Left colon (tissue), 2 donors: ENCODE results near the gene INTS3. TPM values are rescaled to one million over a fixed set of nuclear protein-coding genes. Genes with fewer than 3 reads are reported as not detected.
A peak's percentile ranks its signal among the peaks of the same experiment; 100 is the strongest.
"Not testable (repeated sequence)": the region's sequence is repeated elsewhere in the genome, so short reads cannot be mapped to it uniquely, and the experiment has no call there.

Source experiments
- ATAC-seq: fragments of 200-7000 bp; cut with Tn5 transposase; one replicate; pipeline ENCODE4 v1.9.1; 2020; ENCODE audit warnings: mild to moderate bottlenecking, moderate library complexity
- DNase-seq, 2 donors: peaks; one replicate each; pipeline ENCODE4 v3.0.0-alpha.2; 2020
- intact Hi-C, 2 donors: fragments of 100-400 bp; cut with DNase I in 1 of 2; cut with micrococcal nuclease in 1 of 2; formaldehyde crosslinking; loops; one replicate each; pipeline versions ENCODE4 v1.11.2 to v1.14.0; 2022; cut with DNase I, micrococcal nuclease
- total RNA-seq, 2 donors: library from RNA; stranded (reverse); fragmentation: NEBNext Ultra II Directional; extraction: Animal tissue kit (Norgen Biotek cat#: 25700); gene quantifications; one replicate each; pipeline ENCODE4 v1.2.1, GENCODE V29; 2021
- donor health status: DM: no; HTN: no; CAD: no.
- donor health status: DM: yes; HTN: yes; CAD: no.

The INTS3 gene
- total RNA-seq, 2 donors from 2014 or later, result 25.8 to 28.1 TPM

DNA sequence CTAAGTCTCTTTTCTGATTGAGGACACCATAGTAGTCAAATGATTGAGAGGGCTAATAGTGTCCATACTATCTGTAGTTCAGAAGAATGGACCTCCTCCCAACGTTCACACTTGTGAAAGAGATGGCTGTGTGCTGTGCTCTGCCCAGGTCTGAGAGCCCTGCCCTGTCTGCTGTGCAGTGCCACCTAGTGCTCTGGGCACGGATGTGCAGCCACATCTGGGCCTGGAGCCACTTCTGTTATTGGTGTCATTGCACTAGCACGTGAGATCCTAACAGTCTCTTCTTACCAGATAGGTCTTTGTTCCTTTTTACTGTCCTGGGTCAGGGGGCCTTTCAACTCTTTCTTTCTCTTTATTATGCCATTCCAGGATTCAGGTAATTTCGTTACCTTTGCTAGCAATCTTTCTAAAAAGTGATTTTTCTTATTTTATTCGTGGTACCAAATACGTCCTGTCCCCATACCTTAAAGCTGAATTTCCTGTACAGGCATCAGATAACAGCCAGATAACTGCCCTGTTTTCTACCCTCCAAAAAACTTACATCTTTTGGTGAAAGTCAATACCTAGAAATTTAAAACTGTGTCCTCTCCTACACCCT is 21.7 kb downstream of the INTS3 start:
- ATAC-seq (peak; percentile 93), DNase-seq (peak; percentile 79 to 86)
- intact Hi-C loops, result loop anchor here in 1 of 2 donors (10.0 kb wide), 1 partner anchor 235 kb away; no protein-coding TSS in a partner anchor

DNA sequence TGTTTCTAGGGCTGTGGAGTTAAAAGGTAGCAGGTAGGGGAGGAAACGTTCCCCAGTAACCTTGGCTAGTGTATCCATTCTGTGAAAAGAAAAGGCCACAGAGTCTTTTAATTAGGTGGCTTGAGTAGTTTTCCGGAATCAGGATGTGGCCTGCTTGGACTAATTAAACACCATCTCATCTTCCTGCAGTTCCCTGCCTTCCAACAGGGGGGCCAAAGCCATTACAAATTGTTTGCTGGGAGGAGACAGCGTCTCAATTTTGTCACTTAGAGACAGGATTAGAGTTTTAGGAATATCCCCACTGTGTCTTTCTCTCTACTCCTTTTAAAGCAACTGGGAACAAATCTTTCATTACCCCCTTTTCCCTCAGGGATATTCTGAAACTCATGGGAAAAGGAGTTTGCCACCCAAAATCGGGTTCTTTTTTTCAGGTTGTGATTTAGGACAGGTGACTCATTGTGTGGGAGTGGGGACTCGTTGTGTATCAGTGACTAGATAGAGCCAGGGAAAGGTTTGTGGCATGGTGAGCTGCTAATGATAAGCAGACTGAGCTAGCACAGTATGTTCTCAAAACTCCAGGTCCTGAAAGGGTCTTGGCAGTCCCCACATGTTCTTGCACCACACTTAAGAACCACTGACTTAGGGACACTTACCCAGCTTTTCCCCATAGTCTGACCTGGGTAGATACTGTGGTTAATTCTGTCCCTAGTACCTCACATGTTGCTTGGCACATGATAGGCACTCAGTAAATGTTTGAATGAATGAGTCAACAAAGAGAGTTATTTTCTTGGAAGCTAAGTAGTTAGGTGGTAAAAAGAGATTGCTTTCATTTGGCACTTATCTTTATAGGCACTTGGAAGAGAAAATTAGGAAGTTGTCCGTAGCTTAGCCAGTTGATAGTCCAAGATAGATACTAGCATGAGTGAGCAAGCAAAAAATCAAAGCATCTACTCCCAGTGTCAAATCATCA is 22.5 kb downstream of the INTS3 start:
- no peak for DNase-seq
- peak; percentile 90 for ATAC-seq
- intact Hi-C loops, result no loop called here

DNA sequence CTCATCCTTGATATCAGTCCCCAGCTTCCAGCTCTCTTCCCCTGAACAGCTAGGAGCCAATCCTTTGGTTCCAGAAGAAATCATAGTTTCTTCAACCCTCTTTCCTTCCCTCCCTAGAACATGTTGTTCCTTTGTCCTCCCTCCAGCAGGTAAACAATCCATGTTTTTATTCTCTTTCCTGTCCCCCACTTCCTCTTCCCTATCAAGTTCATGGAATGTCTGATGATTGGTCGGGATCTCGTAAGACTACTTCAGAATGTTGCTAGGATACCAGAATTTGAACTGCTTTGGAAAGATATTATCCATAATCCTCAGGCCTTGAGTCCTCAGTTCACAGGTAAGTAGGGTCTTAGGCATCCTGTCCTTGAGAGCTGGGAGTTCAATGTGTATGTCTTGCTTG is 24.2 kb downstream of the INTS3 start:
- DNase-seq (no peak), ATAC-seq (no peak)
- intact Hi-C loops, result no loop called here

DNA sequence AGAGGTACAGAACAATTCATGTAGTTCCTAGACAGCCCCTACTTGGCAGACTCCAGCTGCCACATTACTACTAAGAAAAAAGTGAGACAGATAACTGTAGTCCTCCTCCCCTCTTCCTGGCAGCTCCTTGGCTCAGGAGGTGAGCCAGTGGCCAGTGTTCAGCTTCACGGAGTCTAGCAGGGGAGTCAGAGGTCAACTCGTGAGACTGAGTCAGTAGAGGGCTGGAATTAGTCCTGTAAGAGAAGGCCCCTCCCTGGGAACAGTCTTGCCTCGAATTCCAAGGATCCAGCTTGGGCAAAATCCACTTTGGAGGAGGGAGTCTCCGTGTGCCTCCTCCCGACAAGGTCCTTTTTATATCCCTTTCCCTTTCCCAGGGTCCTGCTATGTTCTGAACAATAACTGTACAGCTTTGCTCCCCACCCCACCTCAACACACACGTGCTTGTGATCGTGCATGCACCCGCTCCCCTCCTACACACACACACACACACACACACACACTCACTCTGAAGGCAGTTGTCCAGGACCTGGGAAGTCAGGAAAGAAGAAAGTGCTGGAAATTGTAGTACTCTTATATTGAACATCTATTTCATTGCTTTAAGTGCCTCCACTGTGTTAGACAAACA is 24.8 kb downstream of the INTS3 start:
- DNase-seq, result peak in 1 of 2 donors; percentile 38
- no peak for ATAC-seq
- intact Hi-C loops, result no loop called here

DNA sequence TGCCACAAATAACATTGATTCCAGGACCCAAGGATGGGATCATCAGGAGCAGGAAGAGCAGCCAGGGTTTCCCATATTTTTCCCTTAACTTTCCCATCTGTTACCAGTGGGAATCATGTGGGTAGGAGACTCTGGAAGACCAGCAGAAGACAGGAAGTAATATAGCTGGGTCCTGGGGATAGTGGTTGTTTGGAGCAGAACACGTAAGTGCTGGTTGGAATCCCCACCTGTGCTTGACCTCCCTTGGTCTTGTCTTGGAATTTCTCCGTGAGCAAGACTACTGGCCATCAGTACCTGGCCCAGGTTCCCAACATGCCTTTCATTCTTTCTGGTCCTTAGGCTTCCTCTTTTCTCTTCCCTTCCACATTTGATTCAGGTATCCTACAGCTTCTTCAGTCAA is 26.4 kb downstream of the INTS3 start:
- intact Hi-C loops, result no loop called here
- DNase-seq (no peak), ATAC-seq (no peak)

DNA sequence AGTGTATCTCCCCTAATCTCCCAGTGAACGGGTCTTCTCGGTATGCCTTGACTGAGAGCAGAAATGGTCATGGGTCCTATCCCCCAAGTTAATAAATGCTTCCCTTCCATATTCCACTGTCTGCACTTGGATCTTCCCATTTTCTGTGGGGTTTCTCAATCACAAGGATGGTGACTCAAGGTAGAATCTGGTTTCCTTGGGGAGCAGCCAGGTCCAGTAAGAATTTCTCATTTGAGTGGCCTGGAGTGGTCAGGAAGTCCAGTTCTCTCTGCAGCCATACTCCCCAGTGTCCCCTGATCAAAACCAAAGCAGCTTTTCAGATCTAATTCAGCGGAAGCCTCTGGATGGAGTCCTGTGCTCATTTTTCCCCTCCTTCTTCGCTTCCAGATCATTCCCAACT is 32.6 kb downstream of the INTS3 start:
- ATAC-seq (no peak), DNase-seq (no peak)
- intact Hi-C loops, result no loop called here

DNA sequence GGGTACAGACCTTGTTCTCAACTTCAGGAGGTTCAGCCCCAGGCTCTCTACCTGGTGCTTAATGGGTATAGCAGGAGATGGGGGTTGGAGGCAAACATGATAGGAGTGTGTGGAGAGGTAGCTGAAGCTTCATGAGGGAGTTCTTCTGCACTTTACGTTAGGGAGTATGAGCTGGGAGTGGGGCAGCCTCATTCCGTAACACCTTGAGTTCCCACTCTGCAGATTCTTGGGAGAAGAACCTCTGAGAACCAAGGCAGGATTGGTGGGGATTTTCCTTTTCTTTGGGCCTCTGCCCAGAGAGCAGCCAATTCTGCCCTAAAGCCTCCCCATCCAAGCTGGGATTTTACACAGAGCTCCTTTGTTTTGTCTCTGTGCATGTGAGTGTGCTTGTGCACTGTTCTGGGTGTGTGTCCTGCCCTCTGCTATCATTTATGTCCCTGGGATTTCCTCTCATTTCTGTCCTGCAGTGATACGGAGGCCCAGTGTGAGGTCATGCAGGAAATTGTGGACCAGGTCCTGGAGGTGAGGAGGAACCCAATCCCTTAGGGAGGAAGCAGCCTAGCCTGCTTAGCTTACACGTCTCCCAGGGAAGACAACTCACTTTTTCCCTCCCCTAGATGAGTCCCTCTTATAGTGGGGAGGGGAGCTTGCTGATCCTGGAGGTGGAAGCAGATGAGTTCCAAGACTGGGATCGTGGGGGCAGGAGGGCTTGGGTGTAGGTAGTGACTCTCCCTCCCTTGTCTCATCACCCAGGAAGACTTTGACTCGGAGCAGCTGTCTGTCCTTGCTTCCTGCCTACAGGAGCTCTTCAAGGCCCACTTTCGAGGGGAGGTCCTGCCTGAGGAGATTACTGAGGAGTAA is 35.7 kb downstream of the INTS3 start:
- ATAC-seq (peak; percentile 53), DNase-seq (no peak)
- intact Hi-C loops, result no loop called here

DNA sequence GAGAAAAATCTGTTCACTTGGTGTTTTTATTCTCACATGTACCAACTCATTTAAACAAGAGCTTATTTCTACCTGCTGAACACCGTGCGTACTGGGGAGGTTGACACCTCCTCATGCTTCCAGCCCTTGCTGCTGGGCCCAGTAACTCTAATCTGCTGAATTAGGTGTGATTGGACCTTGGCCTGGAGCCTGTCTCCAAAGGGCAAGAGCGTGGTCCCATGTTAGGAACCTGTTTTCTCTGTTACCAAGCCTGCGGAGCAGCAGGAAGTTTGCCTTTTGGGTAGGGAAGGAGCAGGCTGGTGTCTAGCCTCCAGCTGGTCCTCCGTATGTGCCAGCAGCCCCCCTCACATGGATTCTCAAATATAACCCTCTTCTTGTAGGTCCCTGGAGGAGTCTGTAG is 36.5 kb downstream of the INTS3 start:
- intact Hi-C loops, result no loop called here
- ATAC-seq (peak; percentile 27), DNase-seq (no peak)

DNA sequence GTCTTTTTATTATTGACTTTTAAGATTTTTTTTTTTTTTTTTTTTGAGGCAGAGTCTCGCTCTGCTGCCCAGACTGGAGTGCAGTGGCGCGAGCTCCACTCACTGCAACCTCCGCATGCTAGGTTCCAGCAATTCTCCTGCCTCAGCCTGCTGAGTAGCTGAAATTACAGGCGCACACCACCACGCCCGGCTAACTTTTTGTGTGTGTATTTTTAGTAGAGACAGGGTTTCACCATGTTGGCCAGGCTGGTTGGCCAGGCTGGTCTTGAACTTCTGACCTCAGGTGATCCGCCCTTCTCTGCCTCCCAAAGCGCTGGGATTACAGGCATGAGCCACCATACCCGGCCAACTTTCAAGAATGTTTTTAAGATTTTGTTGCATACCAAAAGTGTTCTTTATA is 38.8 kb downstream of the INTS3 start:
- DNase-seq, intact Hi-C loops, ATAC-seq: not testable (repeated sequence)

DNA sequence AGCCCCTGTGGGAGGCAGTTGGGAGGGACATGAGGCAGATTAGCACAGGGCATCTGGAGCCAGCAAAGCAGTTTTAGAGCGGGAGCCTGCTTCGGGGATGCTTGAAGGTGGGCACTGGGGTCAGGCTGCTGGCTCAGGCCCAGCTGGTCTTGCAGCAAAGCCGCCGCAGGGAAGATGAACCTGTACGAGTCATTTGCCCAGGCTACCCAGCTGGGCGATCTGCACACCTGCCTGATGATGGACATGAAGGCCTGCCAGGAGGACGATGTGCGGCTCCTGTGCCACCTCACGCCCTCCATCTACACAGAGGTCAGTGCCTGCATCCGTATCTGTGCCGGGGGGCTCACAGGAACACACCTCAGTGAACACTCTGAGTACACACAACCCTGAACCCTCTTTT is 39.7 kb downstream of the INTS3 start:
- intact Hi-C loops, result no loop called here
- ATAC-seq (no peak), DNase-seq (no peak)

DNA sequence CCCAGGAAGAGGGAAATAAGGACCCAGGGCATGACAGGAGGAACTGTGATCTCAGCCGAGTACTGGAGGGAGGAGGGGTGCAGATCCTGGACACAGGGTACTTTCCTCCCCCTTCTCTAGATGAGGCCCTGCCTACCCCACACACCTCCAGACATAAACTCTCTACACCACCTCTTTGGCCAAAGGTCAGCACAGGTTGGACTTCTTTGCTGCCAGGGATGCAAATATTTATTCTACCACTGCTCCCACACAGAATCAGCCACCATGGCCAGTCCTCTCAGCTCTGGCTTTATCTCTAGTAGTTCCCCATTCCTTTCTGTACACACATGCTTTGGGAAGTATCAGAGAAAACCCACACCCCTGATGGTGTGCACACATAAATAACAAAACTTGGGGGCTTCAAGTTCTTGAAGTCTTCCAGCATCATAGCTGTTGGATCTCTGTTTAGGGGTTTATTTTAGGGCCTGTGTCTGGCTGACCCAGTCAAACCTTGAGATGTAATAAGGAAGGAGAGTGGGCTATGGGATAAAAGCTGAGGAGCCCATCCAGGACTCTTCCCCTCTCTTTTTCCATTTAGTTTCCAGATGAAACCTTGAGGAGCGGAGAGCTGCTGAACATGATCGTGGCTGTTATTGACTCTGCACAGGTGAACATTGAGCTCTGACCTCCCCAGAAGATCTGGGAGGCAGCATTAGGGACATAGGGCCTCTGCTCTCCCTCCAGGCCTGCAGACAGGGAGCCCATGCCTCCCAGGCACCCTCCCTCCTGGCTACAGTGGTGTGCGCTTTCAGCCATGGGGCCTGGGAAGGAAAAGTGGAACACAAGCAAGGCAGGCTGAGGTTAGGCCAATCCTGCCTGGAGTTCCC is 40.7 kb downstream of the INTS3 start:
- DNase-seq (peak; percentile 42 to 73), ATAC-seq (peak; percentile 90)
- intact Hi-C loops, result no loop called here

DNA sequence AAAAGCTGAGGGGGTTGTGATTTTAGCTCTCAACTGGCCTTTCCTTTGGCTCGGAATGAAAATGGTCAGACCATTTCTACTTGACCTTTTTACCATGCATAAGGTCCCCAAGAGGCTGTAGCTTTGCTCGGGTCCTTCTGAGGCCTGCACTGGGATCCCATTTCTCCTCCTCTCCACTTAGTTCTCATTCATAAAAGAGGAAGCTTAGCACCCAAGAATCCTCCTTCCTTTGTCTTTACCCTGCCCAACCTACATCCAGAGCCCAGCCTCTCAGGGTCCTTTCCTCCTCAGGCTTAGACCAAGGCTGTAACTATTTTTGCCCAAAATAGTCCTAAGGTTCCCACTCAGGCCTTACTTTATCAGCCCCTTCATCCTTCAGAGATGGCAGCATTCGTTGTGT is 41.4 kb downstream of the INTS3 start:
- intact Hi-C loops, result no loop called here

DNA sequence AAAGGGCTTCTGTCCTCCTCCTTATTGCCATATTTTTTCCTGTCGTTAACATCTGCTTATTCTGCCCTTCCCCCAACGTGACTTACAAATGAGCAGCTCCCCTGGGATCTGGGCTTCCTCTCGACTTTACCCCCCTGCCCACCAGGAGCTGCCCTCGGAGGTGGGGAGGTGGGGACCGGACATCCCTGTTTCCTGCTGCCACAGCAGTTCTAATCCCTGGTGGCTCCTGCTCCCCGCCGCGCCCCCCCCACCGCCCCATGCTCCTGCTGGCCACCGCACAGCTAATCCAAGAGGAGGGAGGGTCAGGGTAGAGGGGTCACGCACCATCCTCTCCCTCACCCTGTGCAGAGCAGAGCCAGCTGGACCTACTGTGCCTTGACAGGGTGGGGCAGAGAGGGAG is 42.9 kb downstream of the INTS3 start:
- DNase-seq (no peak), ATAC-seq (no peak)
- intact Hi-C loops, result no loop called here

More for the DNA sequence above, 41.4 kb downstream of the INTS3 start:
- DNase-seq (no peak), ATAC-seq (no peak)

DNA sequence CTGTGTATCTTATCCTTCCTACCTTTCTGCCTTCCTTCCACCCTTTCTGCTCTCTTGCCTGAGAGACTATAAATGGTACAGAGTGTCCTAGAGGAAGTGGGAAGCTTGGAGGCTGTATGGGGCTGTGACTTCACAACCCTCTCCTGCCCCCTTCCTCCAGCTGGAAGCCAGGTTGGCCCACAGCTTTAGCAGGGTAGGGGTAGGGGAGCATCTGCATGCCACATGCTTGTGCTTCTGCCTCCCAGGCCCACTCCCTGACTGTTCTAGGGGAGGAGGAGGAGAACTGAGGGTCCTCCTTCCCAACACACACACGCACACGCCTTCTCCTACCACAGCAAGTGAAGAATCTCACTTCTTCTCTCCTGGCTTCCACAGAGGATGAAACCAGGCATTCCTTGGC is 43.4 kb downstream of the INTS3 start:
- ATAC-seq (no peak), DNase-seq (no peak)
- intact Hi-C loops, result no loop called here

DNA sequence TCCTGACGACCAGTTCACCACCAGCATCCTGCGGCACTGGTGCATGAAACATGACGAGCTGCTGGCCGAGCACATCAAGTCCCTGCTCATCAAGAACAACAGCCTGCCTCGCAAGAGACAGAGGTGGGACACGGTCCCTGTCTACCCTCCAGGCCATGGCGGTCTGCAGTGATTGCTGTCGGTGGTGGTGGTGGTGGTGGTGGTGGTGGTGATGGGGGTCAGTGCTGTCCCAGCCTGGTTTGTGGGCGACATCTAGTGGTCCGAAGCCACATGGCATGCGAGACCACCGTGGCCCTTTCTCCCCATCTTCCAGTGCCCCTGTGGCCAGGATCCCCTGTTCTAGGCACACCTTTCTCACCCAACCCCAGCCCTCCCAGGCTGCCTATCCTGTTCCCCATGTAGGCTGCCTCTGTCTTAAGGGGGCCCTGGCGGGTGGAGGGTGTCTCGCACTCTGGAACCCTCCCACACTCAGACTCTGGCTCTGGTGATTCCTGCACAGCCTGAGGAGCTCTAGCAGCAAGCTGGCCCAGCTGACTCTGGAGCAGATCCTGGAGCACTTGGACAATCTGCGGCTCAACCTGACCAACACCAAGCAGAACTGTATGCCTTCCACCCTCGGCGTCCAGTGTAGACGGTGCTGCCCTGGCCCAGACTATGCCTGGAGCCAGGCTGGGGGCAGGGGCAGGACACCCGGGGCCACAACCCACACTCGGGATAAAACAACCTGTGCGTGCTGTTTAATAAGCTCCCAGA is 44.2 kb downstream of the INTS3 start:
- DNase-seq, result no peak
- intact Hi-C loops, result no loop called here
- ATAC-seq, result no peak

DNA sequence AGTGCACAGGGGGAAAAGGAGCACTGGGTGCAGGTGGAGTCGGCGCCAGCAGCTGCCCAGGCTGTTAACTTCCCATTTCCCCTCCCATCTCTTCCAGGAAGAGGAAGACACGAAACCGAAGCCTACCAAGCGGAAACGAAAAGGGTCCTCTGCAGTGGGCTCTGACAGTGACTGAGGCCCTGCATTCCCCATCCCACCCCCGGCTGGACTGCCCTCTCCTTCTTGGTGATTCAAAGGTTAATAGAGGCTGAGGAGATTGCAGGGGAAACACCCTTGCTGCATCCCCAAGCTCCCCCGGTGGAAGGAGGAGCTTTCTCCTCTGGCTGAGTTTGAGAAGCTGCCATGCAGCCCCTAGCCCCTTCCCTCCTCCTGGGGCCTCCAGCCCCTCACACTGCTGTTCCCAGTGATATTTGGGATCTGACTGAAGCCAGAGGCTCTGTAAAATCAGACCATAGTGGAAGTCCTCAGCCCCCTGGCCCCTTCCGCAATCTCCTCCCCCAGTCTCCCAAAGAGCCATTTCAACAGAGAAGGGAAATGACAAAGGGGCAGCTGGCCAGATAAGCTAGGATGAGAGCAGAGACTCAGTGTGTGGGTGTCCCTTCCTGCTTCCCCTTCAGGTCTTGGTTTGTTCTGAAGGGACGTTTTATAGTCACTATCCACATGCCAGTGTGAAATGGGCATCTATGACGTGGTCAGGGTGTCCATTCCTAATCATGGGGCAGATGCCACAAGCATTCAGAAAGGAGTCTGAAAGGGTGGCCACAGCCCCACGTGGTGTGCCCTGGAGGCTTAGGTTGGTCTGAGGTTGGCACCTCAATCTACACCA is 45.5 kb downstream of the INTS3 start:
- DNase-seq (no peak), ATAC-seq (no peak)
- intact Hi-C loops, result no loop called here
